ENCODE data around the gene GALT. TPM values are rescaled to one million over a fixed set of nuclear protein-coding genes. Genes with fewer than 3 reads are reported as not detected.
A peak's percentile ranks its signal among the peaks of the same experiment; 100 is the strongest.

Gene GALT
- total and polyA plus RNA-seq, 2 donors (not counting 1 experiment from before 2014, with no cell fraction given), result 20.1 to 29.1 TPM

- Histone ChIP-seq H3K9me3 (ENCODE audit: control insufficient read depth, insufficient read depth, low read depth, low read length) (no peaks in the 10 kb centered on the region), H3K27ac (ENCODE audit: insufficient read depth, low read length) (no peak within 1 kb of the TSS), H3K27me3 (ENCODE audit: control insufficient read depth, insufficient read depth, low read length) (peaks cover 56% of the 10 kb centered on the region), H3K4me3 (replicated peaks in 1 of 4; ENCODE audit: control extremely low read depth in 1 of 4, insufficient read depth in 1 of 4, low read depth in 3 of 4, low read length in 4 of 4) (peak within 1 kb of the TSS in 2 of 4 experiments; percentile 22 to 44), H4K20me1 (ENCODE audit: control insufficient read depth, extremely low read depth, insufficient read depth, low read length) (no peaks in the 10 kb centered on the region), H2AFZ (ENCODE audit: low read length) (no peak within 1 kb of the TSS), H3K4me2 (ENCODE audit: extremely low read depth, insufficient read depth, low read length) (peak within 1 kb of the TSS; percentile 58), H3K9ac (ENCODE audit: insufficient read depth, low read length) (no peak within 1 kb of the TSS), H3K4me1 (ENCODE audit: control insufficient read depth, extremely low read depth, insufficient read depth, low read length) (no peaks in the 10 kb centered on the region), H3K36me3 (ENCODE audit: control insufficient read depth, insufficient read depth, low read length) (no peaks in the 10 kb centered on the region), H3K79me2 (ENCODE audit: control insufficient read depth, insufficient read depth, low read length) (no peaks in the 10 kb centered on the region)
- DNase-seq (ENCODE audit: low read depth in 2 of 2), result no peak
- no peak for TF ChIP-seq CTCF (conservative IDR thresholded peaks at IDR 0.05 in 1 of 2, IDR thresholded peaks at IDR 0.05 in 1 of 2; ENCODE audit: low read depth in 1 of 2, low read length in 2 of 2)
- TF ChIP-seq EZH2 (IDR thresholded peaks at IDR 0.05; ENCODE audit: low read length, missing control alignments), result peak; percentile 90
Measured at GRCh38 chr9:34628656-34629490, 17.6 kb upstream of the GALT start, which contains the start of gene ARID3C. TSS of gene ARID3C (minus strand) at chr9:34629066. CDS start at chr9:34628014, 1,052 bp downstream.

GRCh38 chr9:34629491-34629808, 17.0 kb upstream of the GALT start:
- no peak overlapping the region for H3K4me2 ChIP-seq (ENCODE audit: extremely low read depth, insufficient read depth, low read length)
- no peak overlapping the region for H2AFZ ChIP-seq (ENCODE audit: low read length)
- TF ChIP-seq CTCF (conservative IDR thresholded peaks at IDR 0.05 in 1 of 2, IDR thresholded peaks at IDR 0.05 in 1 of 2; ENCODE audit: low read depth in 1 of 2, low read length in 2 of 2) (no peak), EZH2 (IDR thresholded peaks at IDR 0.05; ENCODE audit: low read length, missing control alignments) (peak; percentile 72)
- peaks cover 51% of the 10 kb centered on the region for H3K27me3 ChIP-seq (ENCODE audit: control insufficient read depth, insufficient read depth, low read length)
- H4K20me1 ChIP-seq (ENCODE audit: control insufficient read depth, extremely low read depth, insufficient read depth, low read length), result no peaks in the 10 kb centered on the region
- H3K9me3 ChIP-seq (ENCODE audit: control insufficient read depth, insufficient read depth, low read depth, low read length), result no peaks in the 10 kb centered on the region
- H3K4me3 ChIP-seq (replicated peaks in 1 of 4; ENCODE audit: control extremely low read depth in 1 of 4, insufficient read depth in 1 of 4, low read depth in 3 of 4, low read length in 4 of 4), result no peak overlapping the region
- H3K4me1 ChIP-seq (ENCODE audit: control insufficient read depth, extremely low read depth, insufficient read depth, low read length), result no peaks in the 10 kb centered on the region
- H3K36me3 ChIP-seq (ENCODE audit: control insufficient read depth, insufficient read depth, low read length), result no peaks in the 10 kb centered on the region
- H3K9ac ChIP-seq (ENCODE audit: insufficient read depth, low read length), result no peak overlapping the region
- no peak for DNase-seq (ENCODE audit: low read depth in 2 of 2)
- no peak overlapping the region for H3K27ac ChIP-seq (ENCODE audit: insufficient read depth, low read length)
- no peaks in the 10 kb centered on the region for H3K79me2 ChIP-seq (ENCODE audit: control insufficient read depth, insufficient read depth, low read length)

- Histone ChIP-seq H3K9ac (ENCODE audit: insufficient read depth, low read length) (no peak overlapping the region), H3K27me3 (ENCODE audit: control insufficient read depth, insufficient read depth, low read length) (peaks cover 43% of the 10 kb centered on the region), H3K9me3 (ENCODE audit: control insufficient read depth, insufficient read depth, low read depth, low read length) (no peaks in the 10 kb centered on the region), H2AFZ (ENCODE audit: low read length) (no peak overlapping the region), H3K4me3 (replicated peaks in 1 of 4; ENCODE audit: control extremely low read depth in 1 of 4, insufficient read depth in 1 of 4, low read depth in 3 of 4, low read length in 4 of 4) (no peak overlapping the region), H3K4me2 (ENCODE audit: extremely low read depth, insufficient read depth, low read length) (no peak overlapping the region), H3K27ac (ENCODE audit: insufficient read depth, low read length) (no peak overlapping the region), H4K20me1 (ENCODE audit: control insufficient read depth, extremely low read depth, insufficient read depth, low read length) (no peaks in the 10 kb centered on the region), H3K4me1 (ENCODE audit: control insufficient read depth, extremely low read depth, insufficient read depth, low read length) (no peaks in the 10 kb centered on the region), H3K79me2 (ENCODE audit: control insufficient read depth, insufficient read depth, low read length) (peaks cover 3% of the 10 kb centered on the region), H3K36me3 (ENCODE audit: control insufficient read depth, insufficient read depth, low read length) (peaks cover 2% of the 10 kb centered on the region)
- no peak for TF ChIP-seq EZH2 (IDR thresholded peaks at IDR 0.05; ENCODE audit: low read length, missing control alignments)
- no peak for TF ChIP-seq CTCF (conservative IDR thresholded peaks at IDR 0.05 in 1 of 2, IDR thresholded peaks at IDR 0.05 in 1 of 2; ENCODE audit: low read depth in 1 of 2, low read length in 2 of 2)
- DNase-seq (ENCODE audit: low read depth in 2 of 2), result no peak
Measured at GRCh38 chr9:34630402-34631154, 15.9 kb upstream of the GALT start.
